Mesodermal cell (in vitro differentiated cells): ENCODE results near the gene ZNF511.

Source experiments
- H3K27ac ChIP-seq: 2 replicates; pipeline ENCODE4 v1.7.0; 2013; ENCODE audit warnings: mild to moderate bottlenecking, low read depth, low read length, moderate library complexity; ENCODE audit not compliant: severe bottlenecking
- H3K36me3 ChIP-seq: 2 replicates; pipeline ENCODE4 v1.7.1; 2013; ENCODE audit warnings: mild to moderate bottlenecking, low read length, moderate library complexity; ENCODE audit not compliant: control insufficient read depth, insufficient read depth
- H3K4me1 ChIP-seq: one replicate; pipeline ENCODE4 v1.7.1; 2013; ENCODE audit warnings: mild to moderate bottlenecking, low read length; ENCODE audit not compliant: insufficient read depth, control insufficient read depth, poor library complexity, severe bottlenecking
- H3K4me3 ChIP-seq: 2 replicates; pipeline ENCODE4 v1.7.0; 2013; ENCODE audit warnings: low read length, control low read depth, mild to moderate bottlenecking; ENCODE audit not compliant: insufficient read depth, poor library complexity, severe bottlenecking; ENCODE audit errors: extremely low read depth
- H3K9me3 ChIP-seq: 2 replicates; pipeline ENCODE4 v1.7.1; 2013; ENCODE audit warnings: mild to moderate bottlenecking, low read length, moderate library complexity; ENCODE audit not compliant: control insufficient read depth
- WGBS, 2 experiments: methylation state at CpG; one replicate each; pipeline ENCODE4 v1.1.5; 2013; ENCODE audit warnings: missing lambda C conversion rate in 2 of 2; ENCODE audit not compliant: insufficient coverage in 2 of 2; 5-methylcytosine and 5-hydroxymethylcytosine counted together

ZNF511 gene

DNA sequence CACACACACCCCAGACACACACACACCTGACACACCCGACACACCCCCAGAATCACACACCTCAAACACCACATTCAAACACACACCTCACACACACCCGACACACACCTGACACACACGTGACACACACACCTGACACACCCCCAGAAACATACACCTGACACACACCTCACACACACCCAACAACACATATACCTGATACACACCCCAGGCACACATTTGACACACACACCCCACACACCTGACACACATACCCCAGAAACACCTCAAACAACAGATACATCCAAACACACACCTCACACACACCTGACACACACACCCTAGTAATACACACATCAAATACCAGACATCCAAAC lies 28.6 kb downstream of the ZNF511 start:
- Histone ChIP-seq H3K9me3 (no peaks in the 10 kb centered on the region), H3K36me3 (no peaks in the 10 kb centered on the region), H3K4me3 (no peak overlapping the region), H3K27ac (no peak overlapping the region), H3K4me1 (peaks cover 12% of the 10 kb centered on the region)
- 83 to 86% methylated on average over 2 to 3 of the region's 3 CpGs for WGBS, 2 experiments

DNA sequence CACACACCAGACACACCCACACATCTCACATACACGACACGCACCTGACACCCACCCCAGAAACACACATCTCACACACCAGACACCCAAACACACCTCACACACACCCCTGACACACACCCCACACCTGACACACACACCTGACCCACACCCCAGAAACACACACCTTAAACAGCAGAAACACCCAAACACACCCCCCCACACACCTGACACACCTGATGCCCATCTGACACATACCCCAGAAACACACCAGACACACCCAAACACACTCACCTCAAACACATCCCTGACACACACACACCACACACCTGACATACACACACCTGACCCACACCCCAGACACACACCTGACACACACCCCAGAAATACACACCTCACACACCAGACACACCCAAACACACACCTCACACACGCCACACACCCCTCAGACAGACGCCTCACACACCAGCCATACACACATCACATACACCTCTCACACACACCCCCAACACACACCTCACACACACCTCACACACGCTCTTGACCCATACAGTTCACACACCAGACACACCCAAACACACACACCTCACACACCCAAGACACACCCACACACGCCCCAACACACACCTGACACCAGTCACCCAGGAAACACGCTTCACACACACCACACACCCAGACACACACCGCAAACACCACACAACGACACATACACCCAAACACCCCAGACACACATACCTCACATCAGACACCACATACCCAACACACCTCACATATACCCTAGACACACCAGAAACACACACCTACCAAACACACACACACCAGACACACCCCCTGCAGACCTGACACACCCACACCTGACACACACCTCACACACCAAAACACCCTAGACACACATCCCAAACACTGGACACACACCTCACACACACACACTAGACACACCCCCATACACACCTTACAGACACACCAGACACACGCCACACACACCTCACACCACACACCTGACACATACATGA lies 29.7 kb downstream of the ZNF511 start:
- H3K9me3 ChIP-seq = no peaks in the 10 kb centered on the region
- WGBS, 2 experiments = 80 to 87% methylated on average over 7 to 10 of the region's 10 CpGs
- H3K4me1 ChIP-seq = peaks cover 15% of the 10 kb centered on the region
- H3K4me3 ChIP-seq = no peak overlapping the region
- no peaks in the 10 kb centered on the region for H3K36me3 ChIP-seq
- no peak overlapping the region for H3K27ac ChIP-seq

DNA sequence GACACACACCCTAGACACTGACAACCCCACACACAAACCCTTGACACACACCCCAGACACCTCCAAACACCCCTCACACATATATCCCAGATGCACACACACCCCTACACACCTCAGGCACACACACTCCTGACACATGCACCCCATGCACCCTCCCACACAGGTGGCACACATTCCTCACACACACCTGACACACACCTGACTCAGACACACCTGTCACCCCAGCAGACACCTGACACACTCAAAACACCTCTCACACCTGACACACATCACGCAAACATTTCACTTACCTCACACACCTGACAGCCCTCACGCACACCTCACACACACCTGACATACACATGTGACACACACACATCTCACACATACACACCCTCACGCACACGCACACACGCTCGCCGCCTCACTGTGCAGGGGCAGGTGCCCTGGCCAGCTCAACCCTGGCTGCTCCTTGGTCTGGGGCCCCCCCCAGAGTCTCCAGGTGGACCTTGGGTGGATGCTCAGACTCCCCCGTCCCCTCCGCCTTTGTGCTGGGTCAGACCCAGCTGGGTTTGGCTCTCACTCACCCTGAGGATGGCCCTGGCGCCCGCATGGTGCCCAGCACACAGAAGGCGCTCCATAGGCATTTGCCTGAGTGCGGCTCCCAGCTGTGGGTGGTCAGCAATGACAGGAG lies 31.1 kb downstream of the ZNF511 start:
- no peaks in the 10 kb centered on the region for H3K9me3 ChIP-seq
- H3K4me3 ChIP-seq = no peak overlapping the region
- H3K4me1 ChIP-seq = peaks cover 15% of the 10 kb centered on the region
- 92 to 93% methylated on average over 13 of the region's 13 CpGs for WGBS, 2 experiments
- no peaks in the 10 kb centered on the region for H3K36me3 ChIP-seq
- H3K27ac ChIP-seq = no peak overlapping the region

DNA sequence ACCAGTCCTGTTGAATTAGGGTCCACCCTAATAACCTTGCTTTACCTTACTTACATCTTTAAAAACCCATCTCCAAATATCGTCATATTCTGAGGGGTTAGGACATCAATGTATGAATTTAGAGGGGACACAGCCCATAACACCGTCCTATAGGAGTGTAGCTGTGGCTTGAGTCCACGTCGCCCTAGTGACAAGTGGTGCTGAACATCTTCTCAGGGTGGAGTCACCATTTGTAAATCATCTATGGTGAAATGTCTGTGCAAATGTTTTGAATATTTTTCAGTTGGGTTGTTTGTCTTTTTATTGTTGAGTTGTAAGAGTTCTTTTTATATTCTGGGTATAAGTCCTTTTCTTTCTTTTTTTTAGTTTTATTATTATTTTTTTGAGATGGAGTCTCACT lies 33.3 kb downstream of the ZNF511 start:
- Histone ChIP-seq H3K9me3 (no peaks in the 10 kb centered on the region), H3K27ac (no peak overlapping the region), H3K4me1 (peaks cover 6% of the 10 kb centered on the region), H3K4me3 (no peak overlapping the region), H3K36me3 (no peaks in the 10 kb centered on the region)
- WGBS, 2 experiments = 97 to 100% methylated on average over 3 of the region's 4 CpGs

DNA sequence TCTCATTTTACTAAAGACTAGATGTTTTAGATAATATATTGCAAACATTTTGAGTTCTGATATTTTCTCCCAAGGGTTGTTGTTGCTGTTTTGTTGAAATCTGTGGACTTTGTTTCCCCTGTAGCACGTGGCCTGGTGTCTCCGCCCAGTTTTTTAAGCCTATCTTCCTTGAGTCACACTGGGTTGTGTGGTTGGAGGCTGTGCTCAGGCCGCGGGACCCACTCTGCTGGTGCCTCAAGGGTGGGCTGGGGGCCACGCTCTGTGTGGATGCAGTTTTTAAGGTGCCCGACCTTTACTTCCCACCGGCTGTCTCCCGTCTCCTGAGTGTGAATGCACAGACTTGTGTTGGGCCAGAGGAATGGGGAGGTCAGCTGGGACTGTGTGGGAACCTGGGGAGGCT lies 34.2 kb downstream of the ZNF511 start:
- H3K4me3 ChIP-seq = no peak overlapping the region
- no peak overlapping the region for H3K27ac ChIP-seq
- H3K4me1 ChIP-seq = peaks cover 6% of the 10 kb centered on the region
- no peaks in the 10 kb centered on the region for H3K9me3 ChIP-seq
- 94 to 96% methylated on average over 4 to 7 of the region's 8 CpGs for WGBS, 2 experiments
- H3K36me3 ChIP-seq = no peaks in the 10 kb centered on the region

DNA sequence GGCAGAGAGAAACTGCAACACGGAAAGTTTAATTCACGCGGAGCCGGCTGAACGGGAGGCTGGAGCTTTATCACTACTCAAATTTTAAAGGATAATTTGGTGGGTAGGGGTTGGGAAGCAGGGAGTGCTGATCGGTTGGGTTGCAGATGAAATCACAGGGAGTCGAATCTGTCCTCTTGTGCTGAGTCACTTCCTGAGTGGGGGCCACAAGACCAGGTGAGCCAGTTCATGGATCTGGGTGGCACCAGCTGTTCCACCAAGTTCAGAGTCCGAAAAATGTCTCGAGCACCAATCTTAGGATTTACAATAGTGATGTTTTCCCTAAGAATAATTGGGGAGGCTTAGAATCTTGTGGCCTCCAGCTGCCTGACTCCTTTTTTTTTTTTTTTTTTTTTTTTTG lies 34.8 kb downstream of the ZNF511 start:
- peaks cover 6% of the 10 kb centered on the region for H3K4me1 ChIP-seq
- no peaks in the 10 kb centered on the region for H3K36me3 ChIP-seq
- WGBS, 2 experiments = 74 to 86% methylated on average over 5 to 6 of the region's 9 CpGs
- no peaks in the 10 kb centered on the region for H3K9me3 ChIP-seq
- H3K27ac ChIP-seq = no peak overlapping the region
- no peak overlapping the region for H3K4me3 ChIP-seq

DNA sequence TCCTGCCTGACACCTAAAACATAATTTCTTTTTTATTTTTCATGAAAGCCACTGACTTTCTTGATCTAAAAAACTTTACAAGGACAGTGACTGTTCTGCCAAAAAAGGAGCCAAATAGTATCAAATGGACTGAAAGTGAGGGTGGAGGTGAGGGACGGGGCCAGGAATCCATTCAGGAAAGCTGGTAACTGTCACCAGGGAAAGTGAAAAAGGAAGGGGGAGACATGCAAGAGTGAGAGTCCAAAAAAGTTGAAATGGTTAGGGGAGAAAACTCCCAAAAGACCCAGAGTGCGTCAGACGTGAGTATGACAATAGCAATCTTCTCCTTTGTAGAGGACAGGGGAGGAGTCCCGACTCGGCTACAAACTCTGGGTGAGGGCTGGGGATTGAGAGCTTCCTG lies 35.5 kb downstream of the ZNF511 start:
- Histone ChIP-seq H3K9me3 (no peaks in the 10 kb centered on the region), H3K36me3 (no peaks in the 10 kb centered on the region), H3K4me1 (peaks cover 6% of the 10 kb centered on the region), H3K4me3 (no peak overlapping the region), H3K27ac (no peak overlapping the region)
- 91 to 93% methylated on average over 5 of the region's 5 CpGs for WGBS, 2 experiments

DNA sequence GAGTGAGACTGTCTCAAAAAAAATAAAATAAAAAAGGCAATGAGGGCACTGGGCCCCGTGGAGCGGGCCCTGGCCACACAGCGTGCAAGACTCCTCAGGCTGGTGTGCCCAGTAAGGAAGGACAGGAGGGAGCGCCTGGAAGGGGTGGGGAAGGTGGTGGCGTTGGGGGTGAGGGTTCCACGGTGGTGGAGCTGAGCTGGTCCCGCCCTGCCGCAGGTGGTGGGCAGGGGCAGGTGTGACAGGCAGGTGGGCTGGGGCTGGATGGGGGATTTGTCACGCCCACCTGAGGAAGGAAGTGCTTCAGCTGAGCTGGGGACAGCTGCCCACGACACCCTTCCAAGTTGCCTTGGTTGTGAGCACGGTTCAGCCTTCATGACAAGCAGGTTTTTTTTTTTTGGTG lies 37.7 kb downstream of the ZNF511 start:
- no peak overlapping the region for H3K27ac ChIP-seq
- WGBS, 2 experiments = 70 to 77% methylated on average over 9 to 11 of the region's 11 CpGs
- H3K4me3 ChIP-seq = no peak overlapping the region
- H3K4me1 ChIP-seq = peaks cover 6% of the 10 kb centered on the region
- H3K36me3 ChIP-seq = no peaks in the 10 kb centered on the region
- no peaks in the 10 kb centered on the region for H3K9me3 ChIP-seq

DNA sequence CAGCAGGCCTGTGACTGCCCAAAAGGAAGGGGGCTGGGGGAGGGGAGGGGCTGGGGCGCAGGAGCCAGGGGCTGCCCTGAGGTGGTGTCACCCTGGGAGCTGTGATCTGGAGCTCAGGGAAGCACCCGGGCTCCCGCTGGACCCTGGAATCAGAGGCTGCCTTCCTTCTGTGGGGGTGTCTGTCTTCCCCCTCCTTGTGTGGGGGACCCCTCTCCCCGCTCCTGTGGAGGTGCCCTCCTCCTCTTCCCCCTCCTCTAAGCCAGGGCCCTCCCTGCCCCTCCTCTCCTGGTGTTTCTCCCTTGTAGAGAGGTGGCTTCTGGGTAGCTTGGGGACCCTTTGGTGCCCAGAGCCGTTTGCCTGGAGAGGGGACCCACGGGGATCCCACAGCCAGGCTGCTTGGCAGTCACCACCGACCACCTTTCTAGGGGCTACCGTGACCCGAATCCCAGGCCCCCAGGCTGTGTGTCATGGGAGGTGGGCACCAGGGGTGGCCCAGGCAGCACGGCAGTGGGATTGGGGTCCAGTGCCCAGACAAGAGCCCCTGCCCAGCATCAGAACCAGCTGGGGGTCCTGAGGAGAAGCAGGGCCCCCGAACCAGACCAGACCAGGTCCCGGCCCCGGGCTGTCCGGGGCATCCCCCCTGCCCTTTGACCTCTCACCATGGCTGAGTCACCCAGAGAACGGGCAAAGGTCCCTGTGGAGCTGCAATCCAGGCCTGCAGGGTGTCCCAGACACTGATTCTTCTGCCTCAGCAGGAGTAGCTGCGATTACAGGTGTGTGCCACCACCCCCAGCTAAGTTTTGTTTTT lies 39.2 kb downstream of the ZNF511 start:
- Histone ChIP-seq H3K4me1 (peaks cover 6% of the 10 kb centered on the region), H3K4me3 (no peak overlapping the region), H3K36me3 (no peaks in the 10 kb centered on the region), H3K27ac (no peak overlapping the region), H3K9me3 (no peaks in the 10 kb centered on the region)
- 85 to 86% methylated on average over 12 to 13 of the region's 16 CpGs for WGBS, 2 experiments

DNA sequence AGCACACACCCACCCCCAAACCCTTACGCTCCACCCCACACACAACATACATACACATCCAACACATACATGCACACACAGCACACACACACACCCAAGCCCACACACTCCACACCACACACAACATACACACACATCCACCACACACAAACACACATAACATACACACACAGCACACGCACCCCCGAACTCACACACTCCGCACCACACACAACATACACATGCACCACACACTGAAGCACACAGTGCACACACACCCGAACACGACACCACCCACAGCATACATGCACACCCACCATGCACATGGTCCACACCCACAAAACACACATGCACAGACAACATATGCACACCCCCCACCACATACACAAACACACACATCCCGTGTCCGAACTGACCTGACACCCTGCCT lies 40.5 kb downstream of the ZNF511 start:
- no peaks in the 10 kb centered on the region for H3K4me1 ChIP-seq
- no peaks in the 10 kb centered on the region for H3K9me3 ChIP-seq
- no peaks in the 10 kb centered on the region for H3K36me3 ChIP-seq
- no peak overlapping the region for H3K27ac ChIP-seq
- 90 to 93% methylated on average over 5 to 6 of the region's 8 CpGs for WGBS, 2 experiments
- no peak overlapping the region for H3K4me3 ChIP-seq
